Stimulated activated naive CD8-positive, alpha-beta T cell treated with anti-CD3 and anti-CD28 coated beads, Interleukin-15, Interleukin-2, amounts not matched to agents 100 ng/mL and 50 ng/mL, for 24 hours (primary cell): Measurements from ENCODE around the gene SEPTIN6.

Experiments used
- H3K27ac Mint-ChIP-seq: one replicate; pipeline ENCODE4 v1.8.0; 2021; ENCODE audit warnings: mild to moderate bottlenecking, mixed read lengths
- H3K27me3 Mint-ChIP-seq: one replicate; pipeline ENCODE4 v1.8.0; 2021; ENCODE audit warnings: mixed read lengths
- H3K36me3 Mint-ChIP-seq: one replicate; pipeline ENCODE4 v1.8.0; 2021; ENCODE audit warnings: low read depth, mixed read lengths
- H3K4me1 Mint-ChIP-seq: one replicate; pipeline ENCODE4 v1.8.0; 2021; ENCODE audit warnings: low read depth, mixed read lengths
- H3K4me3 Mint-ChIP-seq: one replicate; pipeline ENCODE4 v1.8.0; 2021; ENCODE audit warnings: mild to moderate bottlenecking, mixed read lengths
- H3K9me3 Mint-ChIP-seq: one replicate; pipeline ENCODE4 v1.8.0; 2021; ENCODE audit warnings: mixed read lengths

SEPTIN6 gene

DNA sequence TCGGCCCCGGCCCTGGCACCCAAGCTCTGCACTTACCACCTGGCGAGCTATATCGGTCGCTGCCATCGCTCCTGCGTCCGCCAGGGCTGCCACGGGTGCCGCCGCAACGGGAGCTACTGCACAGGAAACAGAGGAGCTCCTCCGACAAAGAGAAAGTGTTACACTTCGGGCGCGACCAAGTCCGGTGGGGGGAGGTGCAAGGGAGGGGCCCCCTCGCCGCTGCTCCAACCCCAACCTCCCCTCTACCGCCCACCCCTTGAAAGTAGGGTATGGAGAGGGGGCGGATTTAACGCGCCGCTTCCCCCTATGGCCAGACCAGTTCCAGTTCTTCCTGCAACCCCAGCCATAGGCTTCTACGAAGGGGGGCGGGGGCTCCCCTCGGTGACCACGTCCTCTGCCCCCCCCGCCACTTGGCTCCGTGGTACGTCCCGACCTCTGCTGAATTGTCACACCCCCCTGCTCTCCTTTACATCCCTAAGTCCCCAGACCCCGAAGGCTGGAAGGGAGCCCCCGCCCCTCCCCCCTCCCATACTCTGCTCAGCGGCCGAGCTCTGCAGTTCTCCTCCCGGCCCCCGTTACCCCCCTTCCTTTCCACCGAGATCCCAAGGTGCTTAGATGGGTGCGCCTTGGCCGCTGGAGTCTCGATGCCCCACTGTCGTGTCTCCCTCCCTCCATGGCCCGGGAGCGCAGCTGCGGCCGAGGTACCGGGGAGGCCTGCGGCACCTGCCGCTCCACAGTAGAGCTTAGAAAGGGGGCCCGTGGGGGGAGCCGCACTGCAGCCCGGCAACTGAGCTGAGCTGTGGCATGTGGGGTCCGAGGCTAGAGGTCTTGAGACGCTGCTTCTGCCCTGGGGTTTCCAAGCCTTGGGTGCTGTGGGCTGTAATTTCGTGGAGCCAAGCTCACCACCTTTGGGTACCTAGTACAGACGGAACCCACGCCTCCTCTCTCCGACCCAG, at the start of gene SEPTIN6:
Gene SEPTIN6 (minus strand): TSS at position 129 of the 956 bp plus-strand sequence. CDS start 63 bp downstream, at position 66.
- H3K9me3 Mint-ChIP-seq = no peaks in the 10 kb centered on the region
- H3K27ac Mint-ChIP-seq = peak within 1 kb of the TSS; percentile 100
- peak within 1 kb of the TSS; percentile 98 for H3K4me3 Mint-ChIP-seq
- no peaks in the 10 kb centered on the region for H3K27me3 Mint-ChIP-seq
- no peaks in the 10 kb centered on the region for H3K36me3 Mint-ChIP-seq
- peaks cover 18% of the 10 kb centered on the region for H3K4me1 Mint-ChIP-seq

- Mint-ChIP-seq H3K27me3 (no peaks in the 10 kb centered on the region), H3K27ac (no peak overlapping the region), H3K9me3 (no peaks in the 10 kb centered on the region), H3K4me1 (no peaks in the 10 kb centered on the region), H3K4me3 (no peak overlapping the region), H3K36me3 (no peaks in the 10 kb centered on the region)
Measured at GRCh38 chrX:119738742-119739141, 45.8 kb upstream of the SEPTIN6 start.

DNA sequence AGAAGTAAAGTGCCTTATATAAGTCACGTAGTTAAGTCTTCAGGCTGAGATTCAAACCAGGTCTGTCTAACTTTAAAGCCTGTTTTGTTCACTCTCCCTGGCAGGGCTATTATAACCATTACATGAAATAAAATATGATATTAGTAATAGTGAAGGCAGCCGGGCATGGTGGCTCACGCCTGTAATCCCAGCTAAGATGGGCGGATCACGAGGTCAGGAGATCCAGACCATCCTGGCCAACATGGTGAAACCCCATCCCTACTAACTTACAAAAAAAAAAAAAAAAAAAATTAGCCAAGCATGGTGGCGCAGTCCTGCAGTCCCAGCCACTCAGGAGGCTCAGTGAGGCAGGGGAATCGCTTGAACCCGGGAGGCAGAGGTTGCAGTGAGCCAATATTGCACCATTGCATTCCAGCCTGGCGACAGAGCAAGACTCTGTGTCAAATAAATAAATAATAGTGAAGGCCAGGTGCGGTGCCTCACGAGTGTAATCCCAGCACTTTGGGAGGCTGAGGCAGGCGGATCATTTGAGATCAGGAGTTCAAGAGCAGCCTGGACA, 43.3 kb upstream of the SEPTIN6 start:
- Mint-ChIP-seq H3K4me1 (no peaks in the 10 kb centered on the region), H3K27me3 (no peaks in the 10 kb centered on the region), H3K36me3 (no peaks in the 10 kb centered on the region), H3K4me3 (no peak overlapping the region), H3K27ac (no peak overlapping the region), H3K9me3 (no peaks in the 10 kb centered on the region)

- Mint-ChIP-seq H3K27me3 (no peaks in the 10 kb centered on the region), H3K36me3 (no peaks in the 10 kb centered on the region), H3K9me3 (no peaks in the 10 kb centered on the region), H3K4me3 (no peak overlapping the region), H3K4me1 (no peaks in the 10 kb centered on the region), H3K27ac (no peak overlapping the region)
Measured at GRCh38 chrX:119735467-119735866, 42.5 kb upstream of the SEPTIN6 start.

- Mint-ChIP-seq H3K9me3 (no peaks in the 10 kb centered on the region), H3K27me3 (no peaks in the 10 kb centered on the region), H3K27ac (no peak overlapping the region), H3K4me3 (no peak overlapping the region), H3K36me3 (no peaks in the 10 kb centered on the region), H3K4me1 (no peaks in the 10 kb centered on the region)
Measured at GRCh38 chrX:119734897-119735339, 42.0 kb upstream of the SEPTIN6 start.

- H3K4me1 Mint-ChIP-seq = peaks cover 6% of the 10 kb centered on the region
- H3K27me3 Mint-ChIP-seq = no peaks in the 10 kb centered on the region
- no peaks in the 10 kb centered on the region for H3K36me3 Mint-ChIP-seq
- H3K4me3 Mint-ChIP-seq = no peak overlapping the region
- no peaks in the 10 kb centered on the region for H3K9me3 Mint-ChIP-seq
- no peak overlapping the region for H3K27ac Mint-ChIP-seq
Measured at GRCh38 chrX:119729408-119730201, 36.6 kb upstream of the SEPTIN6 start.

GRCh38 chrX:119728487-119728886, 35.5 kb upstream of the SEPTIN6 start:
- H3K4me3 Mint-ChIP-seq = no peak overlapping the region
- no peaks in the 10 kb centered on the region for H3K9me3 Mint-ChIP-seq
- H3K36me3 Mint-ChIP-seq = no peaks in the 10 kb centered on the region
- peaks cover 6% of the 10 kb centered on the region for H3K4me1 Mint-ChIP-seq
- no peaks in the 10 kb centered on the region for H3K27me3 Mint-ChIP-seq
- H3K27ac Mint-ChIP-seq = no peak overlapping the region

DNA sequence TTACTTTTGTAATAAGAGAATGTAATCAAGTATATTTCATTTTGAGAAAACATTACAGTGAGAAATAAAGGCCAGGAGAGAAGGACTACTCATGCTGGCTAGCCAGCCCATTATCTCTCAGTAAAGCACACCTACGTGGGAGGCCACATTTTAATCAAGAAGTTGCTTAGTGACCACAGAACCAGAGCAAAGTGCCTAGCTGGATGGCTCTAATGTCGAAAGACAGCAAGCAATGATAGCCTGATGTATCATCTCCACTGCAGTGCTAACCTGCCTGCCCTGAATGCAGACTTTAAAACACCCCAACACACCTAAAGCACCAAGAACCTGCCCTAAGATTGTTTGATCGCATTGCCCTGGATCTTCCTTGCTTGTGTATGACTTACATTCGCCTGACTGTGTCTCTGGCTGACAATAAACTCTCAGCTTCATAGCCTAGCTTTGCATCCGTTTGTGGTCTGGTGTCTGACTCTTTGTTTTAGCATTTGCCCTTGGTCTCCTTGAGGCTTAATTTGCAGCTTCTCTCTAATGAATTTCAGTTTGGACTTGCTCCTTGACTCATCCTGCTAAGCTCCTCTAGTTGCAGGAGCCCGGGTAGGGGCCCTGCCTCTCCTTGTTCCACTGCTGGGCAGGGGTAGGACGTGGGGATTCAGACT, 34.1 kb upstream of the SEPTIN6 start:
- no peak overlapping the region for H3K27ac Mint-ChIP-seq
- no peaks in the 10 kb centered on the region for H3K36me3 Mint-ChIP-seq
- no peaks in the 10 kb centered on the region for H3K27me3 Mint-ChIP-seq
- peak overlapping the region; percentile 42 for H3K4me3 Mint-ChIP-seq
- peaks cover 6% of the 10 kb centered on the region for H3K4me1 Mint-ChIP-seq
- no peaks in the 10 kb centered on the region for H3K9me3 Mint-ChIP-seq

- Mint-ChIP-seq H3K27me3 (no peaks in the 10 kb centered on the region), H3K27ac (no peak overlapping the region), H3K4me3 (no peak overlapping the region)
Measured at GRCh38 chrX:119721926-119722325, 29.0 kb upstream of the SEPTIN6 start.

DNA sequence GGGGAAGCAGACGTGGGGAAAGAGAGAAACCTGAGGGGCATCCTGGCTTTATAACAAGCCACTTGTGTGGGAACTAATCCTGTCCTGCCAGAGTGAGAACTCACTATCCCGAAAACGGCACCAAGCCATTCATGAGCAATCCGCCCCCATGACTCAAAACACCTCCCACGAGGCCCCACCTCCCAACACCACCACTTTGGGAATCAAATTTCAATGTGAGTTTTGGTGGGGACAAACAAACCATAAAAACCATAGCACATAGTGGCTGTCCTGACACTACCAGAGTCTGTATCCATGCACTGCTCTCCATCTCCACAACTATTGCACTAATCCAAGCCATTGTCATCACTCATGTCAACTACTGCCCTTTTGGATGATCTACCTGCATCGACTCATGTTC, 28.5 kb upstream of the SEPTIN6 start:
- H3K4me1 Mint-ChIP-seq = no peaks in the 10 kb centered on the region
- H3K9me3 Mint-ChIP-seq = no peaks in the 10 kb centered on the region
- H3K27me3 Mint-ChIP-seq = no peaks in the 10 kb centered on the region
- no peak overlapping the region for H3K27ac Mint-ChIP-seq
- H3K4me3 Mint-ChIP-seq = no peak overlapping the region
- no peaks in the 10 kb centered on the region for H3K36me3 Mint-ChIP-seq

More at GRCh38 chrX:119721926-119722325, 29.0 kb upstream of the SEPTIN6 start:
- Mint-ChIP-seq H3K4me1 (peaks cover 1% of the 10 kb centered on the region), H3K9me3 (no peaks in the 10 kb centered on the region), H3K36me3 (no peaks in the 10 kb centered on the region)

DNA sequence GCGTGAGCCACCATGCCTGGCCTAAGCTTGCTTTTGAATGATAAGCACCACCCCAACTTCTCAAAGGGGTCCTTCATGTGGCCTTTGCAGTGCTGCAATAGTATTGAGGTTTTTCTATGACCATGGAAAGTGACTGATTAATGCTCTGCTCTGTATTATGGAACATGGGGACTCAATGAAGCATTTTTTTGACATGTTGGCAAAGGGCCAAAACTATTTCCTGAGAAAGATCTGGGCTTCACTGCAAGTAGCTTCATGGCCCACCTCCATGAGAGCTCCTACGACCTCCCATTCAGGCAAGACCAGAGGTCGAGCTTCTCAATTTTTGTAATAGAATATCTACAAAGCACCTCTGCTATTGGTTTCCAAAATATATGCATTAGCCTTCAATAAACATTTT, 16.7 kb upstream of the SEPTIN6 start:
- no peak overlapping the region for H3K27ac Mint-ChIP-seq
- H3K9me3 Mint-ChIP-seq = no peaks in the 10 kb centered on the region
- H3K36me3 Mint-ChIP-seq = no peaks in the 10 kb centered on the region
- no peaks in the 10 kb centered on the region for H3K27me3 Mint-ChIP-seq
- H3K4me3 Mint-ChIP-seq = no peak overlapping the region
- H3K4me1 Mint-ChIP-seq = no peaks in the 10 kb centered on the region

GRCh38 chrX:119708936-119709335, 16.0 kb upstream of the SEPTIN6 start:
- no peaks in the 10 kb centered on the region for H3K27me3 Mint-ChIP-seq
- H3K4me3 Mint-ChIP-seq = no peak overlapping the region
- no peak overlapping the region for H3K27ac Mint-ChIP-seq
- no peaks in the 10 kb centered on the region for H3K9me3 Mint-ChIP-seq
- peaks cover 3% of the 10 kb centered on the region for H3K4me1 Mint-ChIP-seq
- no peaks in the 10 kb centered on the region for H3K36me3 Mint-ChIP-seq

- no peak overlapping the region for H3K27ac Mint-ChIP-seq
- H3K4me3 Mint-ChIP-seq = no peak overlapping the region
Measured at GRCh38 chrX:119706616-119707015, 13.6 kb upstream of the SEPTIN6 start.

GRCh38 chrX:119698845-119699244, 5.9 kb upstream of the SEPTIN6 start:
- Mint-ChIP-seq H3K4me1 (peaks cover 4% of the 10 kb centered on the region), H3K27ac (no peak overlapping the region), H3K27me3 (no peaks in the 10 kb centered on the region), H3K36me3 (no peaks in the 10 kb centered on the region), H3K4me3 (no peak overlapping the region), H3K9me3 (no peaks in the 10 kb centered on the region)

More at GRCh38 chrX:119706616-119707015, 13.6 kb upstream of the SEPTIN6 start:
- peaks cover 3% of the 10 kb centered on the region for H3K4me1 Mint-ChIP-seq
- H3K27me3 Mint-ChIP-seq = no peaks in the 10 kb centered on the region
- no peaks in the 10 kb centered on the region for H3K36me3 Mint-ChIP-seq
- H3K9me3 Mint-ChIP-seq = no peaks in the 10 kb centered on the region
